H1 (cell line): ENCODE data around the gene SORBS1. TPM values are rescaled to one million over a fixed set of nuclear protein-coding genes. Genes with fewer than 3 reads are reported as not detected.

Experiments used
- CEBPB ChIP-seq: IDR thresholded peaks from 2 replicates; pipeline ENCODE4 v1.6.1; 2012; ENCODE audit warnings: low read depth, low read length
- KDM4A ChIP-seq: IDR thresholded peaks from one replicate; pipeline ENCODE4 v1.7.1; 2012; ENCODE audit warnings: low read depth, mild to moderate bottlenecking, moderate library complexity, low read length, inconsistent platforms; ENCODE audit not compliant: severe bottlenecking
- MAFK ChIP-seq: IDR thresholded peaks from 2 replicates; pipeline ENCODE4 v1.6.1; 2012; ENCODE audit warnings: low read depth, mild to moderate bottlenecking, improper control_type of control experiment, low read length
- NANOG ChIP-seq: IDR thresholded peaks from 2 replicates; pipeline ENCODE4 v1.6.1; 2011; ENCODE audit warnings: low read length, low read depth, mild to moderate bottlenecking, inconsistent platforms; ENCODE audit not compliant: insufficient read depth, poor library complexity, severe bottlenecking
- RAD21 ChIP-seq, 2 experiments: IDR thresholded peaks in 1 of 2; conservative IDR thresholded peaks in 1 of 2; 2 replicates each; pipeline ENCODE4 v1.6.1; 2011; ENCODE audit warnings: low read depth in 2 of 2, low read length in 2 of 2, improper control_type of control experiment in 1 of 2, inconsistent platforms in 1 of 2, mild to moderate bottlenecking in 1 of 2, moderate library complexity in 1 of 2
- SRF ChIP-seq: IDR thresholded peaks from 2 replicates; pipeline ENCODE4 v1.6.1; 2011; ENCODE audit warnings: mild to moderate bottlenecking, low read depth, low read length, moderate library complexity
- polyA plus RNA-seq, 7 experiments: library from polyadenylated mRNA; depleted of rRNA in 3 of 7; stranded (reverse) in 5 of 7; unstranded in 2 of 7; fragments of >200 nt in 5 of 7; fragments of 200-250 nt in 2 of 7; gene quantifications; 1 replicate in 5 of 7; 2 replicates in 1 of 7; 4 replicates in 1 of 7; pipeline versions ENCODE4 v1.2.1 to v1.2.3, GENCODE V29; 2011 to 2013; ENCODE audit warnings: missing spikeins in 2 of 7, mixed read lengths in 2 of 7
- total RNA-seq: library from RNA; stranded (reverse); fragmentation: NEBNext Ultra II Directional; extraction: Animal tissue kit (Norgen Biotek cat#: 25700); gene quantifications from 2 replicates; pipeline ENCODE4 v1.2.1, GENCODE V29; 2021

SORBS1 gene
- total and polyA plus RNA-seq, 2 of the 8 experiments (the other 6 are each of a cell fraction or from before 2014, with no cell fraction given), result 16.0 to 35.0 TPM

DNA sequence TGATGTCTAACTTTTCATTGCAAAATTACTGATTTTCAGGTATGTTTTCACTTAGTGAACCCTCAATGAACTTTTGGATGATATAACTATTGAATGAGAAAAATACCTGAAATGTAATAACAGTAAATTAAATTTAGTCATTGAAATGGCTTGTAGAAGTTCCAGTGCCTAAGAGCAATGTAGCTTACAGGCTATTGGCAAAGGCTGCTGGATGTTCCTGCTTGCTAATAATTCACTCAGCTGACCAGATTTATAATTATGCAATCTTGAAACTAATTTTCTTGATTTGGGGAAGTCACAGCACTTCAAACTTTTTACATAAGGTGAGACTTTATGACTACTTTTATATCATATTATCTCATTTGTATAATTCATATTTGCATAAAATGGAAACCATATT is 73.2 kb downstream of the SORBS1 start (continued):
- TF ChIP-seq NANOG (no peak), SRF (no peak), KDM4A (no peak), CEBPB (no peak), MAFK (no peak), RAD21 (IDR thresholded peaks at IDR 0.05 in 1 of 2, conservative IDR thresholded peaks at IDR 0.05 in 1 of 2; ENCODE audit: low read depth in 2 of 2, low read length in 2 of 2) (no peak)
